Measurements from ENCODE around the gene TAAR1.

DNA sequence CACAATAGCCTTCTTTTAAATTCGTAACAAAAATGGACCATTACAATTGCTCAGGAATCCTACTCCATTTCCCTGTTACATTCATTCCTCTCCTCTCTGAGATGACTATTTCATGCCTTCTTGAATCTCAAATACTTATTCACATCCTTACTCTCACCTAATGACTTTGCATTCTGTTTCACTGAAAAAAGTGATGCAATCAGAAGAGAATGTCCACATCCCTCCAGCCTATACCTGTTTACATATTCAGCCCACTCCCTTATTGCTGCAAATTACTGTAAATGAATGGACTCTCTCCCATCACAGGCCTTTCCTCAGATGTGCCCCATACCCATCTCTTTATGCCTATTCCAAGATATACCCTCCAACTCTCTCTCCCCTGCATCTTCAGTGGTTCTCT is 8.6 kb downstream of the TAAR1 start:
- TF ChIP-seq POLR2A (IDR thresholded peaks at IDR 0.05): no peak
- no peak for TF ChIP-seq POLR2AphosphoS5 (IDR thresholded peaks at IDR 0.05)
